Measurements from ENCODE around the gene CYP2A6.
"Not testable (repeated sequence)": the region's sequence is repeated elsewhere in the genome, so short reads cannot be mapped to it uniquely, and the experiment has no call there.

The CYP2A6 gene

GRCh38 chr19:40822704-40823553 lies 27.3 kb downstream of the CYP2A6 start:
- DNase-seq (ENCODE audit: low read depth) = peak; percentile 62
- not testable (repeated sequence) for H3K4me3 ChIP-seq (ENCODE audit: low read depth, low read length)

- TF ChIP-seq, protein P1, sequence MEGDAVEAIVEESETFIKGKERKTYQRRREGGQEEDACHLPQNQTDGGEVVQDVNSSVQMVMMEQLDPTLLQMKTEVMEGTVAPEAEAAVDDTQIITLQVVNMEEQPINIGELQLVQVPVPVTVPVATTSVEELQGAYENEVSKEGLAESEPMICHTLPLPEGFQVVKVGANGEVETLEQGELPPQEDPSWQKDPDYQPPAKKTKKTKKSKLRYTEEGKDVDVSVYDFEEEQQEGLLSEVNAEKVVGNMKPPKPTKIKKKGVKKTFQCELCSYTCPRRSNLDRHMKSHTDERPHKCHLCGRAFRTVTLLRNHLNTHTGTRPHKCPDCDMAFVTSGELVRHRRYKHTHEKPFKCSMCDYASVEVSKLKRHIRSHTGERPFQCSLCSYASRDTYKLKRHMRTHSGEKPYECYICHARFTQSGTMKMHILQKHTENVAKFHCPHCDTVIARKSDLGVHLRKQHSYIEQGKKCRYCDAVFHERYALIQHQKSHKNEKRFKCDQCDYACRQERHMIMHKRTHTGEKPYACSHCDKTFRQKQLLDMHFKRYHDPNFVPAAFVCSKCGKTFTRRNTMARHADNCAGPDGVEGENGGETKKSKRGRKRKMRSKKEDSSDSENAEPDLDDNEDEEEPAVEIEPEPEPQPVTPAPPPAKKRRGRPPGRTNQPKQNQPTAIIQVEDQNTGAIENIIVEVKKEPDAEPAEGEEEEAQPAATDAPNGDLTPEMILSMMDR (conservative IDR thresholded peaks at IDR 0.05; ENCODE audit: low read depth, low read length) = no peak
- DNase-seq (ENCODE audit: low read depth) = no peak
- no peak overlapping the region for H3K4me3 ChIP-seq (ENCODE audit: low read depth, low read length)
Measured at GRCh38 chr19:40822161-40822560, 28.1 kb downstream of the CYP2A6 start.

- DNase-seq (ENCODE audit: low read depth) = peak; percentile 50
- H3K4me3 ChIP-seq (ENCODE audit: low read depth, low read length) = not testable (repeated sequence)
- TF ChIP-seq, protein P1 (conservative IDR thresholded peaks at IDR 0.05; ENCODE audit: low read depth, low read length) = peak; percentile 73
Measured at GRCh38 chr19:40819479-40820234, 30.6 kb downstream of the CYP2A6 start.

DNA sequence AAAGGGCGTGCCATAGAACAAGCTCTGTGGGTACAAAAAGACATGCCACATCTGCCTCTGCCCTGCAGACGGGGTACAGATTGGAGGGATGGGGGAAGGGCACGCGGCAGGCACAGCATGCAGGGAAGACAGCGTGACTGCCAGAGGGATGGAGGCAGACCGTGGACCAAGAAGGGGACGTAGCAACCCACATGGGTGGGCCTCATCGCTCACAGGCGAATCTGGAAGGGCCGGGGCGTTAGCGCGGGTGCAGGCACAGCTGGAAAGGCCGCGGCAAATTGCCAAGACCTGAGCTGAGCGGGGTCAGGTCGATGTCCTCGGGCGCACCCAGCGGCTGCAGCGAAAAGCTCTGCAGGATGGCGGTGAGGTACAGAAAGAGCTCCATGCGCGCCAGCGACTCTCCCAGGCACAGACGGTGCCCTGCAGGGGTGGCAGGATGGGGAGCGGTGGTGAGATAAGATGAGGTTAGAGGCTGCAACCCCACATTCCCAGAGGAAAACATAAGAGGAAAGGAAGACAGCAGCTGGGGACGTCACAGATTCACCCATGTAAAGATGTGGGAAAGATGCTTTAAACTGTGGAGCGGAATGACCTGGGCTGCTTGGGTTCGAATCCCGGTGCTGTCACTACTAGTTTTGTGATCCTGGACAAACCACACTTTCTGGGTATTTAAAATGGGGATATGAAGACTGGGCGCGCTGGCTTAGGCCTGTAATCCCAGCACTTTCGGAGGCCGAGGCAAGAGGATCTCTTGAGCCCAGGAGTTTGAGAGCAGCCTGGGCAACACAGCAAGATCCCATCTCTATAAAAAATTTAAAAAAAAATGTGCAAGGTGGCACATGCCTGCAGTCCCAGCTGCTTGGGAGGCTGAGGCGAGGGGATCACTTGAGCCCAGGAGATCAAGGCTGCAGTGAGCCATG lies 31.5 kb downstream of the CYP2A6 start:
- peak; percentile 66 for DNase-seq (ENCODE audit: low read depth)

GRCh38 chr19:40815223-40815622 lies 35.0 kb downstream of the CYP2A6 start:
- H3K4me3 ChIP-seq (ENCODE audit: low read depth, low read length) = no peak overlapping the region
- DNase-seq (ENCODE audit: low read depth) = no peak
- TF ChIP-seq, protein P1 (conservative IDR thresholded peaks at IDR 0.05; ENCODE audit: low read depth, low read length) = no peak

More for the DNA sequence above, 31.5 kb downstream of the CYP2A6 start:
- TF ChIP-seq, protein P1 (conservative IDR thresholded peaks at IDR 0.05; ENCODE audit: low read depth, low read length) = peak; percentile 23
- not testable (repeated sequence) for H3K4me3 ChIP-seq (ENCODE audit: low read depth, low read length)

DNA sequence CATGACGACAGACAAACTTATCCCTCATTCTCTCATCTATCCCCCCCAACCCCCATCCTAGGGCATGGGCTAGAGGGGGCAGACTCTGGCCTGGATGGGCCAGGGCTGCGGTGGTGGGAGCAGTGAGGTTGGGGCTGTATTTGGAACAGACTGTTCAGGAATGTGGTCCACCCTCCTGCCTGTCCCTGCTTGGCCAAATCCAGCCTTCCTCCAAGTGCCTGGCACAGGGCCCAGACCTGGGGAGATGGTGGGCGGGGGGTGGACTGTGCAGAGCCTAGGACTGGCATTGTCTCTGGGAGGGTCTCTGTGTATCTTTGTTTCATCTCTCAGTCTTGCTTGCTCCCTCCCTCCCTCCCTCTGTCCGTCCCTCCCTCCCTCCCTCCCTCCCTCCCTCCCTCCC lies 37.1 kb downstream of the CYP2A6 start:
- H3K4me3 ChIP-seq (ENCODE audit: low read depth, low read length) = no peak overlapping the region
- DNase-seq (ENCODE audit: low read depth) = peak; percentile 27
- TF ChIP-seq, protein P1 (conservative IDR thresholded peaks at IDR 0.05; ENCODE audit: low read depth, low read length) = no peak

GRCh38 chr19:40812571-40812970 lies 37.7 kb downstream of the CYP2A6 start:
- DNase-seq (ENCODE audit: low read depth); H3K4me3 ChIP-seq (ENCODE audit: low read depth, low read length): not testable (repeated sequence)
